ENCODE measurements around the gene ZMIZ1.

GRCh38 chr10:79310911-79311573 lies 242.3 kb downstream of the ZMIZ1 start:
- no peak for TF ChIP-seq CTCF (conservative IDR thresholded peaks at IDR 0.05)
- no peak for TF ChIP-seq ZFX (IDR thresholded peaks at IDR 0.05)
